Astrocyte of the cerebellum (primary cell): Measurements from ENCODE around the gene SRRM1.

Source experiments
- DNase-seq: peaks from one replicate; pipeline ENCODE4 v3.0.0-alpha.2; 2011; ENCODE audit warnings: low read depth
- H3K4me3 ChIP-seq: 2 replicates; pipeline ENCODE4 v1.5.1; 2011; ENCODE audit warnings: mild to moderate bottlenecking, low read depth, low read length, moderate library complexity
- CTCF ChIP-seq: IDR thresholded peaks from 2 replicates; pipeline ENCODE4 v1.5.1; 2012; ENCODE audit warnings: low read length, low read depth, moderate library complexity, mild to moderate bottlenecking; ENCODE audit errors: missing control alignments
- in situ Hi-C: cut with HindIII; loops from 2 replicates; pipeline ENCODE4 v1.10.0; 2017; ENCODE audit warnings: low sequenced_read_pairs

The SRRM1 gene

GRCh38 chr1:24709791-24710441 lies 66.8 kb downstream of the SRRM1 start:
- TF ChIP-seq CTCF = no peak
- H3K4me3 ChIP-seq = no peak overlapping the region
- in situ Hi-C loops = no loop called here
- no peak for DNase-seq

- in situ Hi-C loops = no loop called here
- H3K4me3 ChIP-seq = no peak overlapping the region
- TF ChIP-seq CTCF = no peak
- no peak for DNase-seq
Measured at GRCh38 chr1:24711329-24711728, 68.2 kb downstream of the SRRM1 start.

DNA sequence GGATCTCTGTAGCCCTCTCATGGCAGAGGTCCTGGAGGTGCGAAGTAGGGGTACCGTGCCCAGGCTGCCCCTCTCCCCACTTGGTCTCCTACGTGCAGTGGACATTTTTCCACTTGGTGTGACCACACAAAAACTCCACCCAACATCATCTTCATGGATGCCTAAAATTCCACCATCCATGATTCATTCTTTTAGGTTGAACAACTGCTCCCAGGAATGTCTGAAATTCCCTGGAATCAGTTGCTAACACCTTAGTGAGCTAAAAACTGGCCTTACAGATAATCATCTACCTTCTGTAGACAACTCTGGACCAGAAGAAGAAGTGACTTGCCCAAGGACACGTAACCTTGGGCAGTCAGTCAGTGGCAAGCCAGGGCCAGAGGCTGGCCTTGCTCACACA lies 70.1 kb downstream of the SRRM1 start:
- DNase-seq = no peak
- in situ Hi-C loops = no loop called here
- TF ChIP-seq CTCF = no peak
- no peak overlapping the region for H3K4me3 ChIP-seq

GRCh38 chr1:24713736-24714135 lies 70.6 kb downstream of the SRRM1 start:
- DNase-seq = no peak
- in situ Hi-C loops = no loop called here
- no peak overlapping the region for H3K4me3 ChIP-seq
- no peak for TF ChIP-seq CTCF

- no peak for TF ChIP-seq CTCF
- no peak for DNase-seq
- no peak overlapping the region for H3K4me3 ChIP-seq
- in situ Hi-C loops = no loop called here
Measured at GRCh38 chr1:24714859-24715520, 71.9 kb downstream of the SRRM1 start.

DNA sequence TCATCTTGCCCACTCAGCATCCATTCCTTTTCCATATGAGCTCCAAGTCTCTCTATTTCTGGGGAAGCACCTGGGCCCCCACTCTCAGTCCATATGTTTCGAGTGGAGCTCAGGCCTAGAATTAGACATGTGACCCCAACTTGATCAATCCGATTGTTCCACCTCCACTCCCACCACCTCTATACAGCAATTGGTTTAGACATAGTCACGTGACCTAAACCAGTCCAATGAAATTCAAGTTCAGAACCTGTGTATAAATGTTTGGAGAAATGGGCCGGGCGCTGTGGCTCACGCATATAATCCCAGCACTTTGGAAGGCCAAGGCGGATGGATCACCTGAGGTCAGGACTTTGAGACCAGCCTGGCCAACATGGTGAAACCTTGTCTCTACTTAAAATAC lies 72.6 kb downstream of the SRRM1 start:
- DNase-seq = no peak
- in situ Hi-C loops = no loop called here
- no peak for TF ChIP-seq CTCF
- H3K4me3 ChIP-seq = no peak overlapping the region
